Activated effector memory CD4-positive, alpha-beta T cell treated with Interleukin-2 at 50 U/mL for 16 hours (primary cell): Measurements from ENCODE around the gene CEP104.

Experiments used
- DNase-seq: peaks from one replicate; pipeline ENCODE4 v3.0.0-alpha.2; 2020

The CEP104 gene

GRCh38 chr1:3790952-3791351, 66.1 kb downstream of the CEP104 start:
- no peak for DNase-seq

GRCh38 chr1:3790500-3790923, 66.5 kb downstream of the CEP104 start:
- no peak for DNase-seq

GRCh38 chr1:3789421-3790300, 67.3 kb downstream of the CEP104 start:
- no peak for DNase-seq

- DNase-seq: no peak
These were observed 68.1 kb downstream of the CEP104 start for GRCh38 chr1:3788756-3789420.

- no peak for DNase-seq
These were observed 69.0 kb downstream of the CEP104 start for GRCh38 chr1:3787745-3788605.

- peak; percentile 40 for DNase-seq
These were observed 69.7 kb downstream of the CEP104 start for GRCh38 chr1:3787349-3787715.

- no peak for DNase-seq
These were observed 70.3 kb downstream of the CEP104 start for GRCh38 chr1:3786468-3787348.

- DNase-seq: no peak
These were observed 71.4 kb downstream of the CEP104 start for GRCh38 chr1:3785456-3786157.

GRCh38 chr1:3785045-3785444, 72.0 kb downstream of the CEP104 start:
- DNase-seq: no peak

GRCh38 chr1:3783651-3784474, 73.1 kb downstream of the CEP104 start:
- DNase-seq: no peak

- no peak for DNase-seq
These were observed 76.1 kb downstream of the CEP104 start for GRCh38 chr1:3780901-3781300.

- no peak for DNase-seq
These were observed 77.0 kb downstream of the CEP104 start for GRCh38 chr1:3779912-3780416.

- no peak for DNase-seq
These were observed 77.6 kb downstream of the CEP104 start for GRCh38 chr1:3779265-3779911.

- no peak for DNase-seq
These were observed 78.3 kb downstream of the CEP104 start for GRCh38 chr1:3778590-3779264.

GRCh38 chr1:3777647-3778589, 79.1 kb downstream of the CEP104 start:
- DNase-seq: no peak

- no peak for DNase-seq
These were observed 79.9 kb downstream of the CEP104 start for GRCh38 chr1:3777078-3777547.

- DNase-seq: no peak
These were observed 80.6 kb downstream of the CEP104 start for GRCh38 chr1:3776231-3776961.
